IPS-15b (cell line): ENCODE results near the gene MYZAP.

Source experiments
- H3K27me3 ChIP-seq: one replicate; pipeline ENCODE4 v1.6.1; 2013; ENCODE audit warnings: low read length; ENCODE audit not compliant: control insufficient read depth, insufficient read depth
- H3K36me3 ChIP-seq: one replicate; pipeline ENCODE4 v1.6.1; 2013; ENCODE audit warnings: low read length; ENCODE audit not compliant: control insufficient read depth, insufficient read depth
- H3K4me1 ChIP-seq: one replicate; pipeline ENCODE4 v1.6.1; 2013; ENCODE audit warnings: mild to moderate bottlenecking, low read length; ENCODE audit not compliant: control insufficient read depth, insufficient read depth
- H3K4me3 ChIP-seq: one replicate; pipeline ENCODE4 v1.5.1; 2013; ENCODE audit warnings: low read depth, low read length
- H3K9ac ChIP-seq: one replicate; pipeline ENCODE4 v1.6.1; 2013; ENCODE audit warnings: low read depth, mild to moderate bottlenecking, low read length
- H3K9me3 ChIP-seq: one replicate; pipeline ENCODE4 v1.6.1; 2013; ENCODE audit warnings: mild to moderate bottlenecking, low read length; ENCODE audit not compliant: control insufficient read depth, insufficient read depth

The MYZAP gene

DNA sequence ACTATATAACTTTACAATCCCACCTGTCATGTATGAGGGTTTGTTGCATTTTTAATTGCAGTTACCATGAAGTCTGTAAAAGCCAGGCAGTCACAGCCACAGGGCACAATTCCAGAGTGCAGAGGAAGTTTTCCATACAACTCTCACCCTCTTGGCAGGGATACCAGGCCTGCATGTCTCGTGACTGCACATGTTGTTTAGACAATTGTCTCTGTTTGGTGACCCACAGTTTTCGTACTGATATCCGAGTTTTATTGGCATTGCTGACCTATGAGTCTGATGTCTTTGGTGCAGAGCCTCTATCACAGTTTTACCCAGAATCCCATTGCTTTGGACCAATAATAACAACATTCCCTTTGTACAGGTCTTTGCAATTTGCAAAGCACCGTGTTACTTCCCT, 24.9 kb upstream of the MYZAP start:
- H3K9ac ChIP-seq = no peak overlapping the region
- no peak overlapping the region for H3K4me3 ChIP-seq
- H3K36me3 ChIP-seq = no peaks in the 10 kb centered on the region
- no peaks in the 10 kb centered on the region for H3K9me3 ChIP-seq
- H3K27me3 ChIP-seq = no peaks in the 10 kb centered on the region
- H3K4me1 ChIP-seq = no peaks in the 10 kb centered on the region

DNA sequence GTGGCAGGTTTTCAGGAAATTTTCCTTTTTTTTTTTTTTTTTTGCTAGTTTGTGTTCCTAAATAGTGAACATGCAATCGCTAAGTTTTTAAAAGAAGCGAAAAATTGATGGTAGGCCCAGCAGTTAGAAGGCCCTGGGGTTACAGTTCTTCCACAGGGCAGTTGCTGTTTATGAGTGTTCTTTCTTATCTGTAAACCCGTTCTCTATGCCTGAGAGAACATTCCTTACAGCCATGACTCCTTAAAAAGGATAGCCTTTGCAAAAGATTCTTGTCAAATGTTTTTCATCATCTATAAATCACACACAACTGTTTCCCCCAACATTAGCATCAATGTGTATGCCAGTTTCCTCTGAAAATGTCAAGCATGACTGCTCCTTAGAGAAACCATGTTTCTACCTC, 23.8 kb upstream of the MYZAP start:
- H3K4me3 ChIP-seq = no peak overlapping the region
- H3K9me3 ChIP-seq = no peaks in the 10 kb centered on the region
- no peaks in the 10 kb centered on the region for H3K4me1 ChIP-seq
- H3K27me3 ChIP-seq = no peaks in the 10 kb centered on the region
- H3K9ac ChIP-seq = no peak overlapping the region
- H3K36me3 ChIP-seq = no peaks in the 10 kb centered on the region

DNA sequence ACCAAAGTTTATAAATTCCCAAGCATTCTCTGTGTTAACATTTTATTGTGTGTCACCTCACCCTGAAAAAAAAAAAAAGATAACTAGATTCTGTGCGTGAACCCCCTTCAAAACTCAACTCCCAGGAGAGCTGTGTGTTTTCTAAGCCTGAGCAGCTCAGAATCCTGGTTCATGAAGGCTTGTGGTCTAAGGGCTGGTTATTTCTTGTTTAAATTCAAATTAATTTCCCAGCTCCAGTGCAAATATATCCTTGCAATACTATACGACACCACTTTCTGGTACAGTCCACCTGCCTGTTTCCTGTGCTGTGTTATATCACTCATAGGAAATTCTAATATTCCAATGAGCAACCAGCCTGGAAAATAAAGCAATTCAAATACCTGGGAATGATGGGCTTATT, 23.4 kb upstream of the MYZAP start:
- Histone ChIP-seq H3K27me3 (no peaks in the 10 kb centered on the region), H3K9me3 (no peaks in the 10 kb centered on the region), H3K36me3 (no peaks in the 10 kb centered on the region), H3K4me3 (no peak overlapping the region), H3K4me1 (no peaks in the 10 kb centered on the region), H3K9ac (no peak overlapping the region)

DNA sequence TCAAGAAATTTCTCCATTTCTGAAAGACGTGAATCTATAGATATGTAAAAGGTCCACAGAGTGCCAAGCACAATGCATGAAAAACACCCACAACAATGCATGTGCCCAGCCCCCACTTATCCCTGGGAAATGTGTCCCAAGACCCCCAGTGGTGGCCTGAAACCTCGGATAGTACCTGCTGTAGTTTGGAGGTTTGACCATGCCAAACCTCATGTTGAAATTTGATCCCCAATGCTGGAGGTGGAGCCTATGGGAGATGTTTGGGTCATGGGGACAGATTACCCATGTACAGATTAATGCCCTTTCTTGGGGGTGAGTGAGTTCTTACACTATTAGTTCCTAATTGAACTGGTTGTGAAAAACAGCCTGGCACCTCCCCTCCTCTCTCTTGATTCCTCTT, 21.4 kb upstream of the MYZAP start:
- H3K36me3 ChIP-seq = no peaks in the 10 kb centered on the region
- H3K9ac ChIP-seq = no peak overlapping the region
- no peaks in the 10 kb centered on the region for H3K4me1 ChIP-seq
- H3K27me3 ChIP-seq = no peaks in the 10 kb centered on the region
- no peak overlapping the region for H3K4me3 ChIP-seq
- H3K9me3 ChIP-seq = no peaks in the 10 kb centered on the region

DNA sequence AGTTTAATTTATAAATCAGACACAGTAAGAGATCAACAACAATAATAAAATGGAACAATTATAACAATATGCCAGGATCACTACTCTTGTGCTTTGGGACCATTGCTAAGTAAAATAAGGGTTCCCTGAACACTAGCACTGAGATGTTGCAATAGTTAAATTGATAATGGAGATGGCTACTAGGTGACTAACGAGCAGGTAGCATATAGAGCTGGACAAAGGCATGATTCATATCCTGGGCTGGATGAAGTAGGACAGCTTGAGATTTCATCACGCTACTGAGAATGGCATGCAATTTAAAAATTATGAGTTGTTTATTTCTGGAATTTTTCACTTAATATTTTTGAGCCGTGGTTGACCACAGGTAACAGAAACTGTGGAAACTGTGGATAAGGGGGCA, 20.7 kb upstream of the MYZAP start:
- Histone ChIP-seq H3K27me3 (no peaks in the 10 kb centered on the region), H3K36me3 (no peaks in the 10 kb centered on the region), H3K4me3 (no peak overlapping the region), H3K4me1 (no peaks in the 10 kb centered on the region), H3K9ac (no peak overlapping the region), H3K9me3 (no peaks in the 10 kb centered on the region)

DNA sequence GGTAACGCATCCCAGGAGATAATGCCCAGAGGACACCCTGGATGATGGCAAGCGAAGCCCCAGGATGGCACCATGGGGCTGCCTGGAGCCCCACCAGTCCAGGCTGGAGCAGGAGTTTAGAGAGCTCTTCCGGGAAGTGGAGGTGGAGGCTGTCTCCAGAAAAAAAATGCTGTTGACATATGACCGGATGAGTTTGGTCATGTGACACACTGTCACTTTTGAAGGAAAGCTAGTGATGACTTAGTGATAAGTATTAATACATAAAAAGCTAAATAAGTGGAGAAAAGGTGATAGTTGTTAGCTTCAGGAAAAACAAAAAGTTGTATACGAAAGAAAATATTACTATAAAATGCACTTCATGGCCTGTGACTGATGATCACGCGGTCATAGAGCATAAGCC, 20.0 kb upstream of the MYZAP start:
- no peaks in the 10 kb centered on the region for H3K4me1 ChIP-seq
- H3K4me3 ChIP-seq = no peak overlapping the region
- no peaks in the 10 kb centered on the region for H3K27me3 ChIP-seq
- no peak overlapping the region for H3K9ac ChIP-seq
- H3K36me3 ChIP-seq = no peaks in the 10 kb centered on the region
- no peaks in the 10 kb centered on the region for H3K9me3 ChIP-seq

DNA sequence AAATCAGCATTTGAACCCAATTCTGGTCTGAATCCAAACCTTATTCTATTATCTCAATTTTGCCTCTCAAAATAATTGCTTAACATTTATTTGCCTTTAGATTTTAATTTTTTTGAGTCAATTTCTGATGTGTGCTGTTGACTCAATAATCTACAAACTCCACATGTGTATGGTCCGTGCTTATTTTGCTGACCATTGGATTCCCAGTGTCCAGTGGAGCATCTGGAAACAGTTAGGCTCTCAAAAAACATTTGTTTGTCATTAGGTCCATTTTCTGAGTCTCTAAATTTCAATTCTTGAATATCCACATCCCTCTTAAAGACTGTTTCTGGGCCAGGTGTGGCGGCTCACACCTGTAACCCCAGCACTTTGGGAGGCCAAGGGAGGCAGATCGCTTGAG, 19.2 kb upstream of the MYZAP start:
- Histone ChIP-seq H3K36me3 (no peaks in the 10 kb centered on the region), H3K9ac (no peak overlapping the region), H3K27me3 (no peaks in the 10 kb centered on the region), H3K9me3 (no peaks in the 10 kb centered on the region), H3K4me1 (no peaks in the 10 kb centered on the region), H3K4me3 (no peak overlapping the region)

DNA sequence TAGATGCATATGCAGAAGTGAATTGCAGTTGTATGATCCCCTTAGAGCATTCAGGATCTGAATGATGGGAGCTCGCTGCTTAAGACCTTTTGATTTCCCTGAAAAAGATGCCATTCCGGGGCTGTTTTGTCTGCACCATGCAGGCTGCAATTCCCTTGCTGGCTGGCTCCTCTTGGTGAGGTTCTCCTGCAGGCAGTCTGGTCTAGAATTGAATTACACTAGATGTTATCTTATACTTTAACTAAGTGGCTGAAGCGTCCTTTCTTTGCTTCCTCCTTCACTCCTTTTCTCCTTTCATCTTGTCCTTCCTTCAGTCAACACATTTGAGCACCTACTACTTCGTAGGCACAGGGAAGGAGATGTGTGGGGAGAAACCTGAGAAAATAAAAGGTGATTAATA, 18.6 kb upstream of the MYZAP start:
- H3K27me3 ChIP-seq = no peaks in the 10 kb centered on the region
- H3K9me3 ChIP-seq = no peaks in the 10 kb centered on the region
- H3K4me1 ChIP-seq = no peaks in the 10 kb centered on the region
- no peak overlapping the region for H3K4me3 ChIP-seq
- no peak overlapping the region for H3K9ac ChIP-seq
- no peaks in the 10 kb centered on the region for H3K36me3 ChIP-seq

DNA sequence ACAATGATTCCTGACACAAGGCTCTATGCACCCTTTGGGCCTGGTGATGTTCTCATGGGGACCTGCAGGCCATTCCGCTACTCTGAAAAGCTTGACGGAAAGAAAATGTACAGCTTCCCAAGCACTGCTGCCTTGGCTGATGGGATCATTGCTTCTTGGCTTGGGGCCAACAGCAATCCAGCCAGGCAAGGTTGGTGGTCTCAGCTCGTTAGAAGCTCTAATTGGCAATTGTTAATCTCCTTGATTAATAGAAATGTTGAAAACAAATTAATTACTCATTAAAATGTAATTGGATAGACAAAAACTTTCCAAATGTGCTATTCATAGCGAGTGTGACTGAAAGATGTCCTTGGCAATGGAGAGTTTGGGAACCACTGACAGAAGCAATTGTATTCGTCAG, 16.3 kb upstream of the MYZAP start:
- no peaks in the 10 kb centered on the region for H3K4me1 ChIP-seq
- no peaks in the 10 kb centered on the region for H3K9me3 ChIP-seq
- no peak overlapping the region for H3K4me3 ChIP-seq
- H3K9ac ChIP-seq = no peak overlapping the region
- no peaks in the 10 kb centered on the region for H3K27me3 ChIP-seq
- no peaks in the 10 kb centered on the region for H3K36me3 ChIP-seq

DNA sequence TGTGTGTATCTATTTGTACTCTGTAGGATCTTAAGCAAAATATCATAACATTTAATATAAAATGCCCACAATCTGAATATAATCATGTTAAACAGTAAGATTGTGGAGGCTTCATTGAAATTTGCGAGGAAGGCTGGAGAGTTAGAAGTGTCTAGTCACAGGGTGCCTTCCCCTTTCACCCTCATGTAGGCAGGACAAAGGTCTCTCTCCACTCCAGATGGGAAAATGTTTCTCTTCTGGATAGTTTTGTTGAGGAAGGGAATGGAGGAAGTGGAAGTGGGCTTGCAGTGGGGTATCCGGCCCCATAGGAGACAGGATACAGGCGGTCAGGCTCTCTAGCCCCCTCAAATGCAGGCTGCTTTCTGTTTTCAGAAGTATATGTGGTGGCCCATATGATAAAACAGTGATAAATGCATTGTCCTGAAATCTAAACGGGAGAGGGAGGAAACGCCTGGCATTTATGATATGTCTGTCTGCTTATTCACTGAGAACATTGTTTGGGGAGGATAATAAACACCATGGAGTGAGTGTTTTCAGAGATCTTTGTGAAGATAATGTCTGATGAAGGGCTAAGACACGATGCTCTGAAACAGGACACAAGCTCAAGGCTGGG, 13.3 kb upstream of the MYZAP start:
- Histone ChIP-seq H3K9me3 (no peaks in the 10 kb centered on the region), H3K4me1 (no peaks in the 10 kb centered on the region), H3K9ac (no peak overlapping the region)

DNA sequence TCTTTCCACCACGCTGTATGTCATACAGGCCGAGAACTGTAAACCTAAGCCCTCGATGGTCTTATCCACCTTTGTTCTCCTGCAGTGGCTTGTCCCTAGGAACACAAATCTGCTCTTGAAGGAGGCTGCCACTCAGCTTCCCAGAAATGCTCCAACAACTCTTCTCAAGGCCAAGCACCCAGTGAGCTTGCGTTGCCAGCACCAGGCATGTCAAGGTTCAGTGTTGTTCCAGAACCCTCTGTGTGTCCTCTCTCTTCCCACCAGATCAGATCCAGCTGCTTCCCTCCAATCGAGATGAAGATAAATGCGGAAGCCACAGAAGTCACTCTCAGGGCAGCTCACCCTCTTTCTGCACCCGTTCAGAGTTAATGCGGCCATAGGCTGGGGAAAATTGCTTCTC, 11.3 kb upstream of the MYZAP start:
- H3K27me3 ChIP-seq = no peaks in the 10 kb centered on the region
- H3K9ac ChIP-seq = no peak overlapping the region
- no peaks in the 10 kb centered on the region for H3K36me3 ChIP-seq
- H3K4me3 ChIP-seq = no peak overlapping the region
- H3K4me1 ChIP-seq = no peaks in the 10 kb centered on the region
- H3K9me3 ChIP-seq = no peaks in the 10 kb centered on the region

More for the DNA sequence above, 13.3 kb upstream of the MYZAP start:
- no peak overlapping the region for H3K4me3 ChIP-seq
- no peaks in the 10 kb centered on the region for H3K36me3 ChIP-seq
- H3K27me3 ChIP-seq = no peaks in the 10 kb centered on the region

DNA sequence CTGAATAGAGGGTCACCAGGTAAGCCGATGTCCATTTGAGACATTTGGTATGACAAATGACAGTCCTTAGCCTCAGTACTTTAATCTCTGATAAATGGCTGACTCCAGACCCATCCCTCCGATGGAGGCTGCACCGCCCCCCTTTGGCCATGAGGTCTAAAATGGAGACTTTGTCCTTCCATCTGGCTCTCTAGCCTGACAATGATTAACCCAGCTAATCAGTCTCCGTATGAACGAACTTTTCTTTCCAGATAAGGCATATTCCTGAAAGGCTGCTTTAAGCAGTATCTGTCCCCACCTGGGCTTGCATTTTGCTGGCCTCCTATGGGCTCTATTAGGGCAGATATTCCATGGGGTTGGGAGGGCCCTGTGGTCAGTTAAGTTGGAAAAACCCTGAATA, 10.8 kb upstream of the MYZAP start:
- H3K9me3 ChIP-seq = no peaks in the 10 kb centered on the region
- H3K4me1 ChIP-seq = no peaks in the 10 kb centered on the region
- H3K36me3 ChIP-seq = no peaks in the 10 kb centered on the region
- H3K4me3 ChIP-seq = no peak overlapping the region
- no peak overlapping the region for H3K9ac ChIP-seq
- H3K27me3 ChIP-seq = no peaks in the 10 kb centered on the region

DNA sequence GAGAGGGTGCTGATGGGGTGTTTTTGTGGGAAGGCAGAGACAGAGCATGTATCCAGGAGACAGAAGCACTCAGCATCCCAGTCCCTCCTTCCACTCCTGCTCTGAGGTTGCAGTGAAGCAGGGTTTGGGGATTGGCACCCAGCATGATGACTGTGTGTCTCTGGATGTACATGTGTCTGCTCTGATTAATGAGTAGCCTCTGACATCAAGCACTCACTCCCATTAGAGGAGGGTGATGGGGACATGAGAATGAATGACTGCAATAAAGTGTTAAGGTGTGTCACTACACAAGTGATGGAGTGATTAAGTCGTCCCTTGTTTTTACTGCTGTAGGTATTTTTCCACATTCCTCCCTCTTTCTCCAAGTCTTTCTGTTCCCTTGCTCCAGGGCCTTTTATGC, 9.6 kb upstream of the MYZAP start:
- Histone ChIP-seq H3K4me1 (no peaks in the 10 kb centered on the region), H3K27me3 (no peaks in the 10 kb centered on the region), H3K36me3 (no peaks in the 10 kb centered on the region), H3K4me3 (no peak overlapping the region), H3K9me3 (no peaks in the 10 kb centered on the region), H3K9ac (no peak overlapping the region)
